AG04449 (cell line): Measurements from ENCODE around the gene CRNN.

Experiments
- CTCF ChIA-PET: fragments of 350-600 bp; formaldehyde crosslinking; extraction: SDS; loops from one replicate; lab custom pipeline; 2021; ENCODE audit warnings: antibody characterized with exemption; lab: Yijun Ruan, JAX
- POLR2A ChIA-PET: fragments of 400-600, 350-600 bp; formaldehyde crosslinking; extraction: SDS; loops from one replicate; lab custom pipeline; 2020; ENCODE audit warnings: antibody characterized with exemption, inconsistent platforms; lab: Yijun Ruan, JAX
- DNase-seq: peaks from one replicate; pipeline ENCODE4 v3.0.0-alpha.2; 2010; ENCODE audit warnings: low read depth, low spot score
- H3K4me3 ChIP-seq: 2 replicates; pipeline ENCODE4 v1.5.1; 2011; ENCODE audit warnings: low read depth, mild to moderate bottlenecking, control low read depth, low read length
- TF ChIP-seq, protein P1 (sequence below): IDR thresholded peaks from one replicate; pipeline ENCODE4 v1.5.1; 2011; ENCODE audit warnings: mild to moderate bottlenecking, moderate library complexity, low read length, control low read depth, inconsistent platforms; ENCODE audit not compliant: insufficient read depth; ENCODE audit errors: missing control alignments

Gene CRNN

DNA sequence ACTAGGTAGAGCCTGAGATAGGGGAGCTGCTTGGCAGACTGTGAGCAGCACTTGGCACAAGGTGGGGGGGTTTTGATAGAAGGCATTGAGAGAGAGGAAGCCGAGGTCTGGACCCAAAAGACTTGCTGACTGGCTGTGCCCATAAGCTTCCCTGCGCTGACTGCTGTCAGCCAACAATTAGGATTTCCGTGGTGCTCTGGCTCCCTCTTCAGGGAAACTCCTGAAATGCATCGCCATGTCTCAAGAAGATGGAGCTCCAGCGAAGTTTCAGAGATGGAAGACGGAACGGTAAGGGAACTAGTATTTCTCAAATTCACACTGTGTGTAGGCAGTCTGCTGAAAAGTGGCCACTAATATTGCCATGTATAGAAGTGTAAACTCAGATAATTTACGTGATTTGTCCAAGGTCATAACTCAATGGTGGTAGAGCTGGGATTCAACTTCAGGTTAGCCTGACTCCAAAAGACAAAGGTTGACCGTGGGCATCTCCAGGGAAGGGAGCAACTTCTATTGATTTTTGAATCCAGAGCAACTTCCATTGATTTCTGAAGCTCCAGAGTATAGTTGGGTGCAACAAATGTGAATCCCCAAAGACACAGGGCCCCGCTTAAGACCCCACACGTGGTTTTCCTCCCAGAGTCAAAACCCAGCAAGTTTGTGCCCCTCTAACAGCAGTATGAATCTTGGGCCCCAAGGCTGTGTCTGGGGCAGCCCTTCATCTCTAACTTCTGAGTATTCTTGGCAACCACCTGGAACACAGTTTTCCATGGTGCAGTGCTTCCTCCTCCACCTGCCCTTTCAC lies 44.5 kb upstream of the CRNN start:
- H3K4me3 ChIP-seq, result no peak overlapping the region
- ChIA-PET POLR2A (no interaction called here), CTCF (interaction anchor here (0.7 to 3.8 kb wide), 51 partner anchors 9 to 472 kb away, joined by 3 to 142 read pairs (median 4); partner anchors contain the start of gene S100A11)
- TF ChIP-seq, protein P1, sequence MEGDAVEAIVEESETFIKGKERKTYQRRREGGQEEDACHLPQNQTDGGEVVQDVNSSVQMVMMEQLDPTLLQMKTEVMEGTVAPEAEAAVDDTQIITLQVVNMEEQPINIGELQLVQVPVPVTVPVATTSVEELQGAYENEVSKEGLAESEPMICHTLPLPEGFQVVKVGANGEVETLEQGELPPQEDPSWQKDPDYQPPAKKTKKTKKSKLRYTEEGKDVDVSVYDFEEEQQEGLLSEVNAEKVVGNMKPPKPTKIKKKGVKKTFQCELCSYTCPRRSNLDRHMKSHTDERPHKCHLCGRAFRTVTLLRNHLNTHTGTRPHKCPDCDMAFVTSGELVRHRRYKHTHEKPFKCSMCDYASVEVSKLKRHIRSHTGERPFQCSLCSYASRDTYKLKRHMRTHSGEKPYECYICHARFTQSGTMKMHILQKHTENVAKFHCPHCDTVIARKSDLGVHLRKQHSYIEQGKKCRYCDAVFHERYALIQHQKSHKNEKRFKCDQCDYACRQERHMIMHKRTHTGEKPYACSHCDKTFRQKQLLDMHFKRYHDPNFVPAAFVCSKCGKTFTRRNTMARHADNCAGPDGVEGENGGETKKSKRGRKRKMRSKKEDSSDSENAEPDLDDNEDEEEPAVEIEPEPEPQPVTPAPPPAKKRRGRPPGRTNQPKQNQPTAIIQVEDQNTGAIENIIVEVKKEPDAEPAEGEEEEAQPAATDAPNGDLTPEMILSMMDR, result peak; percentile 73
- DNase-seq, result no peak

DNA sequence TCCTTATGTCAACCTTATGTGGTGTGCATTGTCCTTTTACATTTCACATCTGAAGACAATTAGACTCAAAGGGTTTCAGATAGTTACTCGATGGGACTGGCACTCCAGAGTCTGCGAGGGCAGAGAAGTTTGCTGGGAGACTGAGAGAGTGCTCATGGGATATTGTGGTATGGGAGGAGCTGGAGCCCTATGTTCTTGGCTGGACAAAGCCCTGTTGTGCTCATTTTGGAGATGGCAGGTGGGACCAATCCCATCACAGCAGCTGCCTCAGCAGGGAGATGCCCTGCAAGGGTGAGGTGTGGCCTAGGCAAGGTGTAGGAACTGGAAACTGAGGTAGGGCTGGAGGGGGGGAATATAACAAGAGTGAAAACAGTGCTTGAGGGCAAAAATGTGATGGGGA lies 43.5 kb upstream of the CRNN start:
- H3K4me3 ChIP-seq, result no peak overlapping the region
- CTCF ChIA-PET, result interaction anchor here (0.8 to 3.8 kb wide), 26 partner anchors 10 to 471 kb away, joined by 3 to 142 read pairs (median 7); no protein-coding TSS in a partner anchor
- TF ChIP-seq, protein P1, result no peak
- DNase-seq, result no peak
- POLR2A ChIA-PET, result no interaction called here

DNA sequence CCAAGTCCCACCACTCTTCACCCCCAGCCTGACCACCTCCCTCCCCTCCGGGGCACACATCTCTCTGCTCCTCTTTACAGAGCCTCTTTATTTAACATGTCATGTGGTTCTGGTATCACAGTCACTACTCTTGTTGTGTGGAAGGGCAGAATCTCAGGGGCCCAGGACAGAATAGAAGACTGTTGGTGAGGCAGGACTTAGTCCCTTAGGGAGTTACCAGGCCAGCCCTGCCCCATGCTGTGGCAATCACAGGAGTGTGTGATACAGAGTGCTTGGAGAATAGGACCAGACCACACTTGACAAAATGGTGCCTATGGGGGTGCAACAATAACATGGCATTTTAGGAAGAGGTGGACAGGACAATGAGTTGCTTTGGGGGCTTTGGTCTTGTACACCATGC lies 43.0 kb upstream of the CRNN start:
- TF ChIP-seq, protein P1, result no peak
- DNase-seq, result no peak
- POLR2A ChIA-PET, result no interaction called here
- CTCF ChIA-PET, result interaction anchor here (3.3 kb wide), 1 partner anchor 272 kb away, joined by 142 read pairs; no protein-coding TSS in a partner anchor
- H3K4me3 ChIP-seq, result no peak overlapping the region

DNA sequence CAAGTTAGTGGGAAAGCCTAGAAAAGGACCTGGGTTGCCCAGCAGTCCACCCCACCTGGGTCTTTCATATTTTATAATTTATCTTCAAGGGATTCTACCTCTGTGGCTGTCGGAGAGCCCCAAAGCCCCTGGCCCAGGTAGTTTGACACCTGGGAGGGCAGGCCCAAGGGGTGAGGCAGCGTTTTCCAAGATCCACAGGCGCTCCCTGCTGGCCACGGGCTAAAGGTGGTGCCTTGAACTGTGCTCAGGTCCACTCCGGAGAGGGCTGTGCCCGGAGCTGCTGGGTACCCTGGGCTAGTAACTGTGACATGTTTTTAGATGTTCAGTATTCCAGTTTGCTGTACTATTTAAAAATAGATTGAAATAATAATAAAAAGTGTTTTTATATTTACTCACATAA lies 37.2 kb upstream of the CRNN start:
- no peak for DNase-seq
- H3K4me3 ChIP-seq, result no peak overlapping the region
- ChIA-PET POLR2A (no interaction called here), CTCF (interaction anchor here (2.7 to 7.6 kb wide), 2 partner anchors 8 to 11 kb away, joined by 11 to 65 read pairs; no protein-coding TSS in a partner anchor)
- TF ChIP-seq, protein P1, result no peak

DNA sequence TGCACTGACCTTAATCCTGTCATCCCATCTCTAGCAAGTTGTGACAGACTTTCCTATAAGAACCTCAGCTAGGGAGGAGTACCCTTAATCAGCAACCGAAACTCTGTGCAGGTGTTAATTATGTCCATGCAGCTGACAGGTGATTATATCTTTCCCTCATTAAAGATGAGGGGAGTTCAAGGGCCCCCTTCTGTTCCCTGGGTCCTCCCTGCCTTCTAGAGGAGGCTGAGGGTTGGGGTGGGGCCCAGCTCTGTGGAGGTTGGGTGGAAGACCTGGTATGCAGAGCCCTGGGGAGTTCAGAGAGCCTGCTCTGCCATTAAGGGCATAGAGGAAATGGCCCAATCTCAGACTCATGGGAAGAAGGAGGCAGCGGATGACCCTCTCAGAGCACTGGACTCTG lies 35.6 kb upstream of the CRNN start:
- H3K4me3 ChIP-seq, result no peak overlapping the region
- no peak for DNase-seq
- ChIA-PET POLR2A (no interaction called here), CTCF (interaction anchor here (2.1 to 7.6 kb wide), 3 partner anchors 9 to 102 kb away, joined by 4 to 65 read pairs (median 11); no protein-coding TSS in a partner anchor)
- TF ChIP-seq, protein P1, result no peak

DNA sequence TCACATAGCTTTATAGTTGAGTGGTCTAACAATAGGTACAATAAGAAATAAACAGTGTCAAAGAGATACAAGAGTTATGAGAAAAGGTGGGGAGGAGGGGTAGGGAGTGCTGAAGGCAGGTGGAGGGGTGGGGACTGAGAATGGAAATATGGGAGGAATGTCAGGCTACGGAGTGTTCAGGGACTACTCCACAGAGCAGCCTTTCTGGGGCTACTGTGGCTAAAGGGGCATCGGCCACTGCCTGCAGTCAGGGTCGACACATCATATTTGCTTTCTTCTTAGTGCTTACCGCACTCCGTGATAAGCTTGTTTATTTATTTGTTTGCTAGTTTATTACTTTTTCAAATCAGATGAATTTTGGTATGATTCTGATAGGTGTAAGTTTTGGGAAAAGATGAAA lies 34.4 kb upstream of the CRNN start:
- TF ChIP-seq, protein P1, result no peak
- no peak overlapping the region for H3K4me3 ChIP-seq
- no peak for DNase-seq
- POLR2A ChIA-PET, result no interaction called here
- CTCF ChIA-PET, result interaction anchor here (1.1 to 7.6 kb wide), 3 partner anchors 10 to 260 kb away, joined by 3 to 65 read pairs (median 4); no protein-coding TSS in a partner anchor
